SK-N-SH (cell line): ENCODE data around the gene SUN5. TPM values are rescaled to one million over a fixed set of nuclear protein-coding genes. Genes with fewer than 3 reads are reported as not detected.

Experiments used
- CTCF ChIA-PET: fragments of 300-600, 350-600 bp; formaldehyde crosslinking; extraction: SDS; loops from one replicate; lab custom pipeline; 2021; lab: Yijun Ruan, JAX
- POLR2A ChIA-PET: fragments of 350-600 bp; sonication (Branson Sonifier 250); formaldehyde crosslinking; extraction: SDS; loops from one replicate; lab custom pipeline; 2020; ENCODE audit warnings: antibody characterized with exemption, inconsistent platforms; lab: Yijun Ruan, JAX
- DNase-seq: peaks from one replicate; pipeline ENCODE4 v3.0.0; 2012
- H2AFZ ChIP-seq: fragments of 200-600 bp; sonication (generic); 2 replicates; pipeline ENCODE4 v1.8.1; 2016; ENCODE audit warnings: antibody characterized with exemption, mild to moderate bottlenecking, low read depth
- H3F3A ChIP-seq: fragments of 200-600 bp; sonication (generic); replicated peaks from 2 replicates; pipeline ENCODE3; 2016; ENCODE audit warnings: antibody characterized with exemption, mild to moderate bottlenecking; ENCODE audit not compliant: insufficient read depth
- H3K27ac ChIP-seq, 2 experiments: fragments of 200-500 bp in 1 of 2; fragments of 200-600 bp in 1 of 2; sonication (Bioruptor generic) in 1 of 2; sonication (generic), shearing (Covaris generic) in 1 of 2; 2 replicates each; pipeline versions ENCODE4 v1.5.1 to v1.6.1; 2014 to 2016; ENCODE audit warnings: low read depth in 2 of 2, inconsistent platforms in 1 of 2, low read length in 1 of 2, mild to moderate bottlenecking in 1 of 2, mixed read lengths in 1 of 2
- H3K27me3 ChIP-seq: fragments of 200-600 bp; sonication (generic), shearing (Covaris generic); 2 replicates; pipeline ENCODE4 v1.6.1; 2016; ENCODE audit warnings: mixed run types; ENCODE audit not compliant: insufficient read depth
- H3K36me3 ChIP-seq, 2 experiments: fragments of 200-500 bp in 1 of 2; fragments of 200-600 bp in 1 of 2; sonication (Bioruptor generic) in 1 of 2; sonication (generic) in 1 of 2; replicated peaks in 1 of 2; 2 replicates each; pipeline versions ENCODE3 to v1.5.1; 2014 to 2016; ENCODE audit warnings: low read length in 1 of 2, mild to moderate bottlenecking in 1 of 2; ENCODE audit not compliant: insufficient read depth in 2 of 2, control insufficient read depth in 1 of 2
- H3K4me1 ChIP-seq, 2 experiments: fragments of 200-500 bp in 1 of 2; fragments of 200-600 bp in 1 of 2; sonication (Bioruptor generic) in 1 of 2; sonication (generic), shearing (Covaris generic) in 1 of 2; 2 replicates each; pipeline versions ENCODE4 v1.5.1 to v1.6.1; 2014 to 2016; ENCODE audit warnings: low read depth in 1 of 2, low read length in 1 of 2, mixed run types in 1 of 2; ENCODE audit not compliant: insufficient read depth in 2 of 2, control insufficient read depth in 1 of 2
- H3K4me2 ChIP-seq: fragments of 200-600 bp; sonication (generic), shearing (Covaris generic); 2 replicates; pipeline ENCODE4 v1.6.1; 2017; ENCODE audit warnings: mixed run types
- H3K4me3 ChIP-seq, 2 experiments: fragments of 200-500 bp in 1 of 2; fragments of 200-600 bp in 1 of 2; sonication (Bioruptor generic) in 1 of 2; sonication (generic), shearing (Covaris generic) in 1 of 2; 2 replicates each; pipeline versions ENCODE4 v1.5.1 to v1.8.1; 2014 to 2016; ENCODE audit warnings: low read depth in 2 of 2, inconsistent platforms in 1 of 2, low read length in 1 of 2, mild to moderate bottlenecking in 1 of 2, mixed read lengths in 1 of 2, moderate library complexity in 1 of 2
- H3K79me2 ChIP-seq: fragments of 200-600 bp; sonication (generic); 2 replicates; pipeline ENCODE4 v1.8.1; 2017; ENCODE audit warnings: mild to moderate bottlenecking; ENCODE audit not compliant: insufficient read depth
- H3K9ac ChIP-seq: fragments of 200-600 bp; sonication (generic); 2 replicates; pipeline ENCODE4 v1.6.1; 2017; ENCODE audit warnings: mixed run types
- H3K9me2 ChIP-seq: fragments of 200-600 bp; sonication (generic); 2 replicates; pipeline ENCODE4 v1.6.1; 2017; ENCODE audit warnings: mixed run types
- H3K9me3 ChIP-seq: fragments of 200-600 bp; sonication (generic); 2 replicates; pipeline ENCODE4 v1.6.1; 2017; ENCODE audit warnings: mixed run types, mild to moderate bottlenecking, moderate library complexity
- H4K20me1 ChIP-seq: fragments of 200-600 bp; sonication (generic); 2 replicates; pipeline ENCODE4 v1.6.1; 2017; ENCODE audit warnings: mild to moderate bottlenecking, mixed run types; ENCODE audit not compliant: insufficient read depth
- ELF1 ChIP-seq: IDR thresholded peaks from 2 replicates; pipeline ENCODE4 v1.4.0; 2012
- EP300 ChIP-seq, 2 experiments: IDR thresholded peaks; 2 replicates each; pipeline versions ENCODE4 v1.4.0 to v1.6.1; 2012; ENCODE audit warnings: borderline replicate concordance in 1 of 2, low read depth in 1 of 2, low read length in 1 of 2
- FOXJ3 ChIP-seq: sonication (generic); formaldehyde crosslinking; IDR thresholded peaks from 2 replicates; pipeline ENCODE4 v1.5.1; 2020; ENCODE audit warnings: mild to moderate bottlenecking, missing genetic modification reagents
- IRF3 ChIP-seq: fragments of 150-350 bp; IDR thresholded peaks from 2 replicates; pipeline ENCODE4 v1.6.1; 2016; ENCODE audit warnings: mild to moderate bottlenecking, low read depth, low read length
- JUND ChIP-seq: IDR thresholded peaks from 2 replicates; pipeline ENCODE4 v1.4.0; 2012
- NFIC ChIP-seq: IDR thresholded peaks from 2 replicates; pipeline ENCODE4 v1.4.0; 2012; ENCODE audit warnings: borderline replicate concordance
- PBX3 ChIP-seq: IDR thresholded peaks from 2 replicates; pipeline ENCODE4; 2012
- POLR2AphosphoS5 ChIP-seq: IDR thresholded peaks from 2 replicates; pipeline ENCODE4 v1.6.1; 2012; ENCODE audit warnings: low read depth, low read length
- RXRA ChIP-seq: IDR thresholded peaks from 2 replicates; pipeline ENCODE4 v1.4.0; 2012; ENCODE audit warnings: low read depth, mild to moderate bottlenecking, borderline replicate concordance
- SMC3 ChIP-seq: IDR thresholded peaks from 2 replicates; pipeline ENCODE4 v1.6.1; 2012; ENCODE audit warnings: low read depth, low read length, improper control_type of control experiment
- TCF12 ChIP-seq: IDR thresholded peaks from 2 replicates; pipeline ENCODE4 v1.4.0; 2012
- YY1 ChIP-seq: IDR thresholded peaks from 2 replicates; pipeline ENCODE4 v1.4.0; 2012; ENCODE audit warnings: low read depth, mild to moderate bottlenecking
- ZBTB33 ChIP-seq: IDR thresholded peaks from 2 replicates; pipeline ENCODE4 v1.4.0; 2012; ENCODE audit warnings: low read depth, borderline replicate concordance
- WGBS: methylation state at CpG from one replicate; pipeline ENCODE4 v1.1.6; 2017; ENCODE audit warnings: low lambda C conversion rate; 5-methylcytosine and 5-hydroxymethylcytosine counted together
- polyA plus RNA-seq, 3 experiments: library from polyadenylated mRNA; depleted of rRNA; stranded (reverse); fragments of >200 nt; gene quantifications; 2 replicates each; pipeline ENCODE4 v1.2.3, GENCODE V29; 2012

SUN5 gene
- polyA plus RNA-seq, 1 of the 3 experiments (the other 2 are of a cell fraction): not detected

GRCh38 chr20:32945710-32946221 lies 58.5 kb downstream of the SUN5 start (continued):
- TF ChIP-seq PBX3: no peak
- TF ChIP-seq SMC3: peak; percentile 40
- no peak for TF ChIP-seq POLR2AphosphoS5
- TF ChIP-seq EP300 (IDR thresholded peaks at IDR 0.05; ENCODE audit: borderline replicate concordance in 1 of 2, low read depth in 1 of 2, low read length in 1 of 2): no peak
- no peak for TF ChIP-seq IRF3
- no peak for TF ChIP-seq FOXJ3 (CRISPR knock-in tag)
- TF ChIP-seq JUND: no peak
- TF ChIP-seq TCF12: no peak
- no peak for TF ChIP-seq ELF1

- no peaks in the 10 kb centered on the region for H3F3A ChIP-seq
- no peak for DNase-seq
- no peak overlapping the region for H3K27ac ChIP-seq
- no peaks in the 10 kb centered on the region for H3K79me2 ChIP-seq
- CTCF ChIA-PET: interaction anchor here (1.2 to 4.8 kb wide), 3 partner anchors 14 to 154 kb away, joined by 3 to 33 read pairs (median 8); no protein-coding TSS in a partner anchor
- no peaks in the 10 kb centered on the region for H3K9me3 ChIP-seq
- H4K20me1 ChIP-seq: no peaks in the 10 kb centered on the region
- TF ChIP-seq ZBTB33 (no peak), NFIC (no peak), YY1 (no peak), RXRA (no peak)
- TF ChIP-seq, all 33 proteins: peak for 0
- Histone ChIP-seq H3K9me2 (no peaks in the 10 kb centered on the region), H3K36me3 (no peaks in the 10 kb centered on the region), H2AFZ (no peak overlapping the region), H3K4me3 (no peak overlapping the region), H3K27me3 (no peaks in the 10 kb centered on the region; the same call in 1 of the 2 replicates), H3K4me1 (no peaks in the 10 kb centered on the region), H3K4me2 (no peak overlapping the region), H3K9ac (no peak overlapping the region)
- POLR2A ChIA-PET: no interaction called here
- 18% methylated on average over 4 of the region's 7 CpGs for WGBS
Measured at GRCh38 chr20:32943490-32944052, 60.7 kb downstream of the SUN5 start.
